ENCODE measurements around the gene HDLBP. TPM values are rescaled to one million over a fixed set of nuclear protein-coding genes. Genes with fewer than 3 reads are reported as not detected.

HDLBP gene
- total RNA-seq, 5 donors from 2014 or later (not counting 1 experiment from before 2014, with no cell fraction given): 130 to 184 (median 148) TPM

DNA sequence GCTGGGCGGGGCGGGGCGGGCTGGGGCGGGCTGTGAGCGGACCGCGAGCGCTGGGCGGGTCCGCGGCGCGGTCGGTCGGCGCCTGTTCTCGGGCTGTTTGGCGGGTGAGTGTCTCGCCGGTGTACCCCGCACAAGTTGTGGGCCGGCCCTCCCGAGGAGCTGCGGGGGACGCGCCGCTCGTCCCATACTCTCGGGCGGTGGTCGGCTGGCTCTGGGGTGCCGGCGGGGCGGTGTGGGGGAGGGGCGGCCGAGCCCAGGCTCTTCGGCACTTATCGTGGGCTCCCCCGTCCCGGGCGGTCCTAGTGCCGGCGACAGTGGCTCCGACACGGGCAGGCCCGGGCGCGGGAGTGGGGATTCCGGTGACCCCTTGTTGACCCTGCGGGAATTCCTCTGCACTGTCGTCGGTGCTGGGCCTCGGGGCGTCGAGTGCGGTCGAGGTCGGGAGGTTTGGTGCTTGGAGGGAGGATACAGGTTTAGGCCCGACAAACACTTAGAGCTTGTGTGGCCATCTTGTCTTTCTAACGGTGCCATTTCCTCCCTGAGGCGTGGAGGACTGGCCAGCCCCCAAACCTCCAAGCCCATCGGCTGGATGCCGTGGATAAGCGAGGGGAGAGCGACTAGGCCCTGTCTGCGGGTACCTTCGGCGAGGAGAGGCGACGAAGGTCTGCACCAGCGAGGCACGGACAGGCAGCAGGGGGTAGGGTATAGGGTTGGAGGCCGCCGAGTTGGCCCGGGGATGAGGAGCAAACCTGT, 583 bp upstream of the HDLBP start, which contains the start of gene SEPTIN2:
Gene SEPTIN2, plus strand, starts transcription at position 47 of the 753 bp plus-strand sequence. CDS start 8,308 bp downstream, outside the sequence.
- Histone ChIP-seq H3K4me1 (ENCODE audit: control insufficient read depth in 1 of 2, extremely low read depth in 1 of 2, insufficient read depth in 2 of 2, low read length in 2 of 2) (peaks cover 45 to 50% of the 10 kb centered on the region in 2 experiments), H3K36me3 (ENCODE audit: control insufficient read depth in 2 of 2, extremely low read depth in 1 of 2, insufficient read depth in 1 of 2, low read length in 1 of 2) (peaks cover 0 to 3% of the 10 kb centered on the region in 2 donors), H3K9me3 (no peaks in the 10 kb centered on the region), H3K4me3 (ENCODE audit: control insufficient read depth in 1 of 2, extremely low read depth in 1 of 2, low read length in 1 of 2) (peak within 1 kb of the TSS; percentile 81 to 95), H3K27ac (ENCODE audit: low read length) (peak within 1 kb of the TSS; percentile 96), H3K27me3 (replicated peaks in 1 of 2; ENCODE audit: control insufficient read depth in 2 of 2, extremely low read depth in 1 of 2, insufficient read depth in 2 of 2, low read length in 1 of 2) (no peaks in the 10 kb centered on the region)
- no peaks in the 10 kb centered on the region for H3K27me3 Mint-ChIP-seq
- under 1% methylated on average over 59 of the region's 75 CpGs for WGBS (ENCODE audit: insufficient coverage)
- peak within 1 kb of the TSS; percentile 99 for H3K27ac Mint-ChIP-seq
- ATAC-seq (replicated peaks in 1 of 4): peak; percentile 39 to 50 (median 43)
- H3K9me3 Mint-ChIP-seq: no peaks in the 10 kb centered on the region
- H3K4me3 Mint-ChIP-seq: peak within 1 kb of the TSS; percentile 94 to 99 (median 99)
- peaks cover 13% of the 10 kb centered on the region for H3K36me3 Mint-ChIP-seq
- H3K4me1 Mint-ChIP-seq: peaks cover 74 to 80% (median 75%) of the 10 kb centered on the region in 3 donors
- peak in 30 of 35 experiments; percentile 57 to 89 (median 74) for DNase-seq
- CTCF ChIA-PET: no interaction called here
- POLR2A ChIA-PET: no interaction called here

DNA sequence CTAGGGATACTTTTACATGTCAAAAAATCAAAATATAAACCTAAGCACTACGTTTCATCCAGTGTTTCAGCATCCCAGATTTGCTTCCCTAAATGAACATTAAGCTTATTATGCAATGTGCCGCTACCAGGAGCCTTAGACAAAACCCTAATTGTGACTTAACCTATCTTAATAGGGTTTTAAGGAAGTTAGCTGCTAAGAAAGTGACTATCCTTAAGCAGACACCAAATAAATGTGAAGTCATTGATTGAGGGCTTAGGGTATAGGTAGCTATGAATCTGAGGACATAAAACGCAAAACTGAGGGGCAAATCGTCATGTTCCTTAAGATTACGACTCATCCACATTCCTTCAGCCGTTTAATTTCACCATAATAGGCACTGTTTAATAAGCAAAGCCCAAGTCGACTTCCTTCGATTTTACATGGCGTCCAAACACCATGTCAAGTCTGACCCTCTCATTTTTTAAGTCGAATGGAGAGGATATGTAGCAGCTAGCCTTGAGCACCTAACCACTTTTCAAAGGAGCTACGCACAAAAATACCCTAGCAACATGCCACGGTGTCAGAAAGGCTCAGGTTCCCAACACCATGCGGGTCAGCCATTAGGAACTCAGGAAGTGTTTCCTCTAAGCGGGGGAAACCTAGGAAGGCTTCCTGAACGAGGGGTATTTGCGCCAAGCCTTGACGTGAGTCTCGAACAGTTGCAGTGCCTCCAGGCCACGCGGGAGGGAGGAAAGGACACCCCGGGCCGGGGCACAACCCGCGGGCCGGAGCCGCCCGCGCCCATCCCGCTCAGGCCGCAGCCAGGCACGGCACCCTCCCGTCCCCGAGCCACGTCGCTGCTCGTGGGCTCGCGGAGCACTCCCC, 1.0 kb downstream of the HDLBP start:
- Histone ChIP-seq H3K9me3 (no peaks in the 10 kb centered on the region), H3K27me3 (replicated peaks in 1 of 2; ENCODE audit: control insufficient read depth in 2 of 2, extremely low read depth in 1 of 2, insufficient read depth in 2 of 2, low read length in 1 of 2) (no peaks in the 10 kb centered on the region), H3K36me3 (ENCODE audit: control insufficient read depth in 2 of 2, extremely low read depth in 1 of 2, insufficient read depth in 1 of 2, low read length in 1 of 2) (peaks cover 0 to 3% of the 10 kb centered on the region in 2 donors), H3K27ac (ENCODE audit: low read length) (peak overlapping the region; percentile 96), H3K4me1 (ENCODE audit: control insufficient read depth in 1 of 2, extremely low read depth in 1 of 2, insufficient read depth in 2 of 2, low read length in 2 of 2) (peaks cover 47 to 60% of the 10 kb centered on the region in 2 experiments), H3K4me3 (ENCODE audit: control insufficient read depth in 1 of 2, extremely low read depth in 1 of 2, low read length in 1 of 2) (peak overlapping the region; percentile 54 to 81)
- Mint-ChIP-seq H3K9me3 (no peaks in the 10 kb centered on the region), H3K27me3 (no peaks in the 10 kb centered on the region), H3K27ac (peak overlapping the region; percentile 80 to 99), H3K4me1 (peaks cover 74 to 79% (median 75%) of the 10 kb centered on the region in 3 donors), H3K36me3 (peaks cover 3% of the 10 kb centered on the region), H3K4me3 (peak overlapping the region; percentile 94 to 99 (median 99))
- DNase-seq (peak in 4 of 35 experiments; percentile 2 to 12 (median 7)), ATAC-seq (replicated peaks in 1 of 4) (no peak)
- ChIA-PET POLR2A (interaction anchor here (0.6 to 1.4 kb wide), 2 partner anchors 9 to 372 kb away, joined by 3 to 4 read pairs; partner anchors contain the start of gene DTYMK (in 1 of the 2)), CTCF (interaction anchor here in 1 of 2 donors (0.6 to 1.2 kb wide), 3 partner anchors 16 to 212 kb away, joined by 3 read pairs; no protein-coding TSS in a partner anchor)
- WGBS (ENCODE audit: insufficient coverage): under 1% methylated on average over 29 of the region's 38 CpGs

DNA sequence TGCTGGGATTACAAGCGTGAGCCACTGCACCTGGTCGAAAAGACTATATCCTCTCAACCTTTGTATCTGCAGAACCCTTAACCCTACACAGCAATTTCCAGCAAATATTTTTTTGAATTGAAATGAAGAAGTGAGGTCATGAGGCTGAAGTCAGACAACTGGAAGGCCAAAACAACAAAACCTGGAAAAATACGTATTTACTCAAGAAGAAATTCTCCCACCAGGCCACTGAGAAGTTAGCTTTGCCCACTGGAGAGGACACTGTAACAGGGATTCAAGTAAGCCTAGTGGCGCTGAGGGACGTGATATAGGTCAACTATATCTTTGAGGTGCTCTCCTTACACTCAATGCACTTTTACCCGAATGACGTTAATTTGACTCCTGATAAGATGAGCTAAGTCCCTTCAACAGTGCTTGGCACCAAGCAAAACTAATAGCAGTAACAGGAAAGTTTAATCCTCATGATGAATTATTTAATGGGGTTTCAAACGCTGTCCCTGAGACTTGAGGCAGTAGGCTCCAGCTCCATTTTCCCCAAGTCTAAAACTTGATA, 1.9 kb downstream of the HDLBP start:
- CTCF ChIA-PET: interaction anchor here in 1 of 2 donors (1.2 kb wide), 1 partner anchor 15 kb away, joined by 3 read pairs; no protein-coding TSS in a partner anchor
- Mint-ChIP-seq H3K27me3 (no peaks in the 10 kb centered on the region), H3K36me3 (peaks cover 3% of the 10 kb centered on the region), H3K4me3 (peak overlapping the region; percentile 94 to 99 (median 99)), H3K4me1 (peaks cover 74 to 81% (median 78%) of the 10 kb centered on the region in 3 donors), H3K27ac (peak overlapping the region; percentile 44 to 76), H3K9me3 (no peaks in the 10 kb centered on the region)
- DNase-seq (no peak), ATAC-seq (replicated peaks in 1 of 4) (no peak)
- no CpG with 5 or more reads among the region's 8 CpGs for WGBS (ENCODE audit: insufficient coverage)
- Histone ChIP-seq H3K27me3 (replicated peaks in 1 of 2; ENCODE audit: control insufficient read depth in 2 of 2, extremely low read depth in 1 of 2, insufficient read depth in 2 of 2, low read length in 1 of 2) (no peaks in the 10 kb centered on the region), H3K4me1 (ENCODE audit: control insufficient read depth in 1 of 2, extremely low read depth in 1 of 2, insufficient read depth in 2 of 2, low read length in 2 of 2) (peaks cover 52 to 65% of the 10 kb centered on the region in 2 experiments), H3K27ac (ENCODE audit: low read length) (peak overlapping the region; percentile 96), H3K9me3 (no peaks in the 10 kb centered on the region), H3K36me3 (ENCODE audit: control insufficient read depth in 2 of 2, extremely low read depth in 1 of 2, insufficient read depth in 1 of 2, low read length in 1 of 2) (peaks cover 0 to 3% of the 10 kb centered on the region in 2 donors), H3K4me3 (ENCODE audit: control insufficient read depth in 1 of 2, extremely low read depth in 1 of 2, low read length in 1 of 2) (no peak overlapping the region)
- POLR2A ChIA-PET: interaction anchor here in 1 of 2 donors (1.4 kb wide), 1 partner anchor 373 kb away, joined by 3 read pairs; the partner anchor contains the start of gene DTYMK

DNA sequence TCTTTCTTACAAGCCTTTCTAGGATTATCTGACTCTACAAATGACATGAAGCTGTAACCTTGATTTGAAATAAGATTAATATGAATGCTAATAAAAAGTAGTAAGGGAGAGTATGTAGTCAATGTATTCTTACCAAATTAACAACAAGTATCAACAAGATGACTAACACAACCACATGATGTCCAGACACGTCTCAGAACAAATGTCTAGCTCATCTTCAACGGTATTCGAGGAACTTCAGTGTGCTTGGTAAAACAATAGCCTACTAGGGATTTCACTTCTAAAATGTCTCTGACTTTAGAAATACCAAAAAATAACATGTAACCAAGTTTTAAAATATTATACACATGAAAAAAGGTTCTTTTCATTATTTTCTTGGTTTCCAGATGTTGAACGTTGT, 3.4 kb downstream of the HDLBP start:
- H3K27ac Mint-ChIP-seq: peak overlapping the region; percentile 23 to 94
- POLR2A ChIA-PET: no interaction called here
- H3K4me1 Mint-ChIP-seq: peaks cover 67 to 79% (median 78%) of the 10 kb centered on the region in 3 donors
- H3K9me3 Mint-ChIP-seq: no peaks in the 10 kb centered on the region
- no peak for ATAC-seq (replicated peaks in 1 of 4)
- Histone ChIP-seq H3K4me1 (ENCODE audit: control insufficient read depth in 1 of 2, extremely low read depth in 1 of 2, insufficient read depth in 2 of 2, low read length in 2 of 2) (peaks cover 44 to 57% of the 10 kb centered on the region in 2 experiments), H3K27me3 (replicated peaks in 1 of 2; ENCODE audit: control insufficient read depth in 2 of 2, extremely low read depth in 1 of 2, insufficient read depth in 2 of 2, low read length in 1 of 2) (no peaks in the 10 kb centered on the region), H3K9me3 (no peaks in the 10 kb centered on the region), H3K36me3 (ENCODE audit: control insufficient read depth in 2 of 2, extremely low read depth in 1 of 2, insufficient read depth in 1 of 2, low read length in 1 of 2) (no peaks in the 10 kb centered on the region), H3K4me3 (ENCODE audit: control insufficient read depth in 1 of 2, extremely low read depth in 1 of 2, low read length in 1 of 2) (no peak overlapping the region), H3K27ac (ENCODE audit: low read length) (no peak overlapping the region)
- no peaks in the 10 kb centered on the region for H3K36me3 Mint-ChIP-seq
- WGBS (ENCODE audit: insufficient coverage): no CpG with 5 or more reads among the region's 4 CpGs
- CTCF ChIA-PET: no interaction called here
- no peak for DNase-seq
- H3K27me3 Mint-ChIP-seq: no peaks in the 10 kb centered on the region
- H3K4me3 Mint-ChIP-seq: no peak overlapping the region

DNA sequence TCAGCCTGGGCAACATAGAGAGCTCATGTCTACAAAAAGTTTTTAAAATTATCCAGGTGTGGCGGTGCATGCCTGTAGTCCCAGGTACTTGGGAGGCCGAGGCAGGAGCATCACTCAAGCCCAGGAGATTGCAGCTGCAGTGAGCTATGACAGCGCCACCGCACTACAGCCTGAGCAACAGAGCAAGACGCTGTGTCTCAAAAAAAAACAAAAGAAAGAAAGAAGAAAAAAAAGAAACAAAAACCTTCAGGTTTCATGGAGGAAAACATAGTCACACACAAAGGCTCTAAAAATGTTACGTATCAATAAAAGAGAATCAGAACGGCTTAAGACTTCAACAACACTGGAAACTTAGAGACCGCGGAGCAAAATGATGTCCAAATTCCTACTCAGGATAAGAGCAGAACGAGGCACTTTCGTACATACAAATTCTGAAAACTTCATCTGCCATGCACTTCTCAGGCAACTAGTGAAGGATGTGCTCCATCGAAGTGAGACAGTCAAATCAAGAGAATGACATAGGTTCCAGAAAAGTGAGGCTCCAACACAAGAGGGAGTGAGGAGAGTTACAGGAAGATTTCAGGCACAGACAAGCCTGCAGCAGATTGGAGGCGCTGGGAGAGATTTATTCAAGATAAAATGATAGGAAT, 4.4 kb downstream of the HDLBP start:
- POLR2A ChIA-PET: no interaction called here
- no peak overlapping the region for H3K27ac ChIP-seq (ENCODE audit: low read length)
- H3K36me3 Mint-ChIP-seq: no peaks in the 10 kb centered on the region
- peaks cover 44 to 48% of the 10 kb centered on the region in 2 experiments for H3K4me1 ChIP-seq (ENCODE audit: control insufficient read depth in 1 of 2, extremely low read depth in 1 of 2, insufficient read depth in 2 of 2, low read length in 2 of 2)
- peak overlapping the region in 1 of 3 donors; percentile 1 for H3K4me3 Mint-ChIP-seq
- H3K9me3 Mint-ChIP-seq: no peaks in the 10 kb centered on the region
- H3K4me1 Mint-ChIP-seq: peaks cover 61 to 77% (median 72%) of the 10 kb centered on the region in 3 donors
- CTCF ChIA-PET: interaction anchor here in 1 of 2 donors (0.6 kb wide), 1 partner anchor 1252 kb away, joined by 4 read pairs; no protein-coding TSS in a partner anchor
- H3K4me3 ChIP-seq (ENCODE audit: control insufficient read depth in 1 of 2, extremely low read depth in 1 of 2, low read length in 1 of 2): no peak overlapping the region
- ATAC-seq (replicated peaks in 1 of 4) (no peak), DNase-seq (no peak)
- 85% methylated on average over 6 of the region's 13 CpGs for WGBS (ENCODE audit: insufficient coverage)
- peak overlapping the region; percentile 94 for H3K27ac Mint-ChIP-seq
- H3K36me3 ChIP-seq (ENCODE audit: control insufficient read depth in 2 of 2, extremely low read depth in 1 of 2, insufficient read depth in 1 of 2, low read length in 1 of 2): no peaks in the 10 kb centered on the region
- no peaks in the 10 kb centered on the region for H3K27me3 Mint-ChIP-seq
- H3K9me3 ChIP-seq: no peaks in the 10 kb centered on the region
- no peaks in the 10 kb centered on the region for H3K27me3 ChIP-seq (replicated peaks in 1 of 2; ENCODE audit: control insufficient read depth in 2 of 2, extremely low read depth in 1 of 2, insufficient read depth in 2 of 2, low read length in 1 of 2)
